ENCODE data around the gene PSIP1. TPM values are rescaled to one million over a fixed set of nuclear protein-coding genes. Genes with fewer than 3 reads are reported as not detected.

Gene PSIP1
- total and polyA plus RNA-seq, 7 donors = 10.9 to 89.1 (median 65.7) TPM

- Histone ChIP-seq H3K9me3 (no peaks in the 10 kb centered on the region), H3K27ac (no peak overlapping the region), H3K4me1 (no peaks in the 10 kb centered on the region), H3K36me3 (peaks cover 0 to 9% (median 0%) of the 10 kb centered on the region in 4 donors), H3K4me3 (no peak overlapping the region), H3K27me3 (no peaks in the 10 kb centered on the region)
- intact Hi-C loops (cut with DNase I) = no loop called here
- 46 to 69% methylated on average over 2 of the region's 2 CpGs for WGBS, 2 donors
- TF ChIP-seq POLR2A (IDR thresholded peaks at IDR 0.05) (no peak), EP300 (IDR thresholded peaks at IDR 0.05) (no peak)
- TF ChIP-seq, protein P1, sequence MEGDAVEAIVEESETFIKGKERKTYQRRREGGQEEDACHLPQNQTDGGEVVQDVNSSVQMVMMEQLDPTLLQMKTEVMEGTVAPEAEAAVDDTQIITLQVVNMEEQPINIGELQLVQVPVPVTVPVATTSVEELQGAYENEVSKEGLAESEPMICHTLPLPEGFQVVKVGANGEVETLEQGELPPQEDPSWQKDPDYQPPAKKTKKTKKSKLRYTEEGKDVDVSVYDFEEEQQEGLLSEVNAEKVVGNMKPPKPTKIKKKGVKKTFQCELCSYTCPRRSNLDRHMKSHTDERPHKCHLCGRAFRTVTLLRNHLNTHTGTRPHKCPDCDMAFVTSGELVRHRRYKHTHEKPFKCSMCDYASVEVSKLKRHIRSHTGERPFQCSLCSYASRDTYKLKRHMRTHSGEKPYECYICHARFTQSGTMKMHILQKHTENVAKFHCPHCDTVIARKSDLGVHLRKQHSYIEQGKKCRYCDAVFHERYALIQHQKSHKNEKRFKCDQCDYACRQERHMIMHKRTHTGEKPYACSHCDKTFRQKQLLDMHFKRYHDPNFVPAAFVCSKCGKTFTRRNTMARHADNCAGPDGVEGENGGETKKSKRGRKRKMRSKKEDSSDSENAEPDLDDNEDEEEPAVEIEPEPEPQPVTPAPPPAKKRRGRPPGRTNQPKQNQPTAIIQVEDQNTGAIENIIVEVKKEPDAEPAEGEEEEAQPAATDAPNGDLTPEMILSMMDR (IDR thresholded peaks at IDR 0.05) = no peak
- DNase-seq = no peak
These were observed 11.6 kb downstream of the PSIP1 start for GRCh38 chr9:15499139-15499538.

DNA sequence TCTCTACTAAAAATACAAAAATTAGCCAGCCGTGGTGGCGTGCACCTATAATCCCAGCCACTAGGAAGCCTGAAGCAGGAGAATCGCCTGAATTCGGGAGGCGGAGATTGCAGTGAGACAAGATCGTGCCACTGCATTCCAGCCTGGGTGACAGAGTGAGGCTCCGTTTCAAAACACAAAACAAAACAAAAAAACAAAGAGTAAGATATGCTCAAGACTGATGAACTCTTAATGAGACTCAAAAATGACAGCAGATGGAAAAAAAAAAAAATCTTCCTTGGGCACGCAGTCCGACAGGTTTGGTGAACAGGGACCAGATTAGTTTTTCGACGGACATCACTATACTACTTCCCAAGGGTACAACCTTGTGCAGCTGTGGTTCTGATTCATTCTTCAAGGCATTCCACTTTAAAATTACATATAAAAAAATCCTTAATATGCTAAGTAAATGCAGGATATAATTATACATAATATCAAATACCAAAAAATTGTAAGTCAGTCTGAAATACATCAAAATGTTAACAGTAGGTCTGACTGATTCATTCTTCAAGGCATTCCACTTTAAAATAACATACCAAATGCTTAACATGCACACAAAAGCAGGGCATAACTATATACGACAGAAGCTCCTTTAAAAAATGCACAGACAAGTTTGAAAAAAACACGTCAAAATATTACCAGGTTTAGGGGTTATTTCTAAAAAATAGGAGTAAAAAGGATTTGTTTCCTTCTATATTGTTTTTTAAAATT, 12.3 kb downstream of the PSIP1 start:
- Histone ChIP-seq H3K4me3 (no peak overlapping the region), H3K4me1 (no peaks in the 10 kb centered on the region), H3K9me3 (no peaks in the 10 kb centered on the region), H3K36me3 (peaks cover 0 to 5% (median 0%) of the 10 kb centered on the region in 4 donors), H3K27me3 (no peaks in the 10 kb centered on the region), H3K27ac (no peak overlapping the region)
- 96 to 97% methylated on average over 13 of the region's 13 CpGs for WGBS, 2 donors
- TF ChIP-seq POLR2A (IDR thresholded peaks at IDR 0.05) = no peak
- intact Hi-C loops (cut with DNase I) = no loop called here
- no peak for DNase-seq

DNA sequence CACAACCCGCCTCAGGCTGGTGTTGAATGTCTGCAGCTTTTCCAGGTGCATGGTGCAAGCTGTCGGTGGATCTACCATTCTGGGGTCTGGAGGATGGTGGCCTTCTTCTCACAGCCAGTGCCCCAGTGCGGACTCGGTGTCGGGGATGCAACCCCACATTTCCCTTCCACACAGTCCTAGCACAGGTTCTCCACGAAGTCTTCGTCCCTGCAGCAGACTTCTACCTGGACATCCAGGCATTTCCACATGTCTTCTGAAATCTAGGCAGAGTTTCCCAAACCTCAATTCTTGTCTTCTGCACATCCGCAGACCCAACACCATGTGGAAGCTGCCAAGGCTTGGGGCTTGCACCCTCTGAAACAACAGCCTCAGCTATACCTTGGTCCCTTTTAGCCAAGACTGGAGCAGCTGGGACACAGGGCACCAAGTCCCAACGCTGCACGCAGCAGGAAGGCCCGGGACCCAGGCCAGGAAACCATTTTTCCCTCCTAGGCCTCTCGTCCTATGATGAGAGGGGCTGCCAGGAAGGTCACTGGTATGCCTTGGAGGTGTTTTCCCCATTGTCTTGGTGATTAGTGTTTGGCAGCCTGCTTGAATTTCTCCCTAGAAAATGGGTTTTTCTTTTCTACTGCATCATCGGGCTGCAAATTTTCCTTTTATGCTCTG, 18.2 kb downstream of the PSIP1 start:
- no peak for TF ChIP-seq POLR2AphosphoS5 (IDR thresholded peaks at IDR 0.05)
- TF ChIP-seq EP300 (IDR thresholded peaks at IDR 0.05) = no peak
- TF ChIP-seq POLR2A (IDR thresholded peaks at IDR 0.05) = no peak
- TF ChIP-seq, protein P1 (IDR thresholded peaks at IDR 0.05) = no peak
- 95 to 98% methylated on average over 13 of the region's 13 CpGs for WGBS, 2 donors
- Histone ChIP-seq H3K27ac (no peak overlapping the region), H3K9me3 (no peaks in the 10 kb centered on the region), H3K36me3 (peaks cover 0 to 7% (median 0%) of the 10 kb centered on the region in 4 donors), H3K27me3 (no peaks in the 10 kb centered on the region), H3K4me3 (no peak overlapping the region), H3K4me1 (no peaks in the 10 kb centered on the region)
- intact Hi-C loops (cut with DNase I) = no loop called here
- DNase-seq = no peak

DNA sequence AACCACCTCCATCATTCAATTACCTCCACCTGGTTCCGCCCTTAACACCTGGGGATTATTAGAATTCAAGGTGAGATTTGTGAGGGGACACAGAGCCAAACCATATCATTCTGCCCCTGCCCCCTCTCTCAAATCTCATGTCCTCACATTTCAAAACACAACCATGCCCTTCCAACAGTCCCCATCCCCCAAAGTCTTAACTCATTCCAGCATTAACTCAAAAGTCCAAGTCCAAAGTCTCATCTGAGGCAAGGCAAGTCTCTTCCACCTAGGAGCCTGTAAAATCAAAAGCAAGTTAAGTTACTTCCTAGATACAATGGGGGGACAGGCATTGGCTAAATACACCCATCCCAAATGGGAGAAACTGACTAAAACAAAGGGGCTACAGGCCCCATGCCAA, 18.8 kb downstream of the PSIP1 start:
- H3K27ac ChIP-seq = no peak overlapping the region
- WGBS, 2 donors = 100% methylated on average over 1 of the region's 1 CpG
- no peak overlapping the region for H3K4me3 ChIP-seq
- intact Hi-C loops (cut with DNase I) = no loop called here
- H3K36me3 ChIP-seq = peaks cover 0 to 7% (median 0%) of the 10 kb centered on the region in 4 donors
- DNase-seq = no peak
- no peaks in the 10 kb centered on the region for H3K9me3 ChIP-seq
- no peaks in the 10 kb centered on the region for H3K4me1 ChIP-seq
- no peak for TF ChIP-seq EP300 (IDR thresholded peaks at IDR 0.05)
- no peak for TF ChIP-seq POLR2AphosphoS5 (IDR thresholded peaks at IDR 0.05)
- TF ChIP-seq POLR2A (IDR thresholded peaks at IDR 0.05) = no peak
- TF ChIP-seq, protein P1 (IDR thresholded peaks at IDR 0.05) = no peak
- H3K27me3 ChIP-seq = no peaks in the 10 kb centered on the region

DNA sequence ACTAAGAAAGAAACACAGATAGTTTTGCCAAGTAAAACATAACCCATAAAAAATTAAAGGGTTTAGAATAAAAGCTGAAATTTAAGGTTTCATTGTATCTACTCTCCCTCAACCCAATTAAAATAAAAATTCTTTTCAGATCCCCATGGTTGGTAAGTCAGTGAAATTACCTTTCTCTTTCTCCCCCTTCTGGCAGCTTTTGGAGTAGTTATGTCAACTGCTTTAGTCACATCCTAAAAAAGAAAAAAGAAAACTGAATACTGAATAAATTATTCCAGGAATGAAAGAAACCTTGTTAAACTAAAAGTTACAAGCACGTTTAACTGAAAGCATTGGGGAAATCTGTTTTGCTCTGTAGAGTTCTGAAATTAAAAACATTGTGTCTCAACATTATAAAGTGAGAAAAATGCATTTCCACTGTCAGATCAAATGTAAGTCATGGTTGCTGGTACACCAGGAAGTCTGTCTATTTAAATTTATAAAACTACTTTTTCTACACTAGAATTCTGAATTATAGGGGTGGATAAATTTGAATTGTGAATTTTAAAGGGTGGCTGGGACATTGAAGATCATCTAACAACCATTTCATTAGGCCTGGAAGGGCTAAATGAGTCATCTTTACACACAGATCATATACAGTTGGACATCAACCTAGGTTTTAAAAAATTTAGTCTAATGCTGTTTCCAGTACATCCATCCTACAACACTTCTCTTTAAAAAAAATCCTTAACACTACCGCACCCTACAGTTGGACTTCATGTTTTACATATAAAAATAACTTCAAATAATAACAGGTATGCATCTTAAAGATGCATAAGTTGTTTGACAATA, 24.7 kb downstream of the PSIP1 start:
- Histone ChIP-seq H3K4me3 (no peak overlapping the region), H3K9me3 (no peaks in the 10 kb centered on the region), H3K4me1 (no peaks in the 10 kb centered on the region), H3K27me3 (no peaks in the 10 kb centered on the region), H3K27ac (no peak overlapping the region), H3K36me3 (peaks cover 0 to 34% (median 4%) of the 10 kb centered on the region in 4 donors)
- no peak for DNase-seq
- 69 to 77% methylated on average over 2 of the region's 2 CpGs for WGBS, 2 donors
- intact Hi-C loops (cut with DNase I) = no loop called here
- TF ChIP-seq, protein P1 (IDR thresholded peaks at IDR 0.05) = peak in 1 of 4 experiments; percentile 23
- TF ChIP-seq EP300 (IDR thresholded peaks at IDR 0.05) (no peak), POLR2A (IDR thresholded peaks at IDR 0.05) (no peak), POLR2AphosphoS5 (IDR thresholded peaks at IDR 0.05) (no peak)
